H1 (cell line): Measurements from ENCODE around the gene TIE1. TPM values are rescaled to one million over a fixed set of nuclear protein-coding genes. Genes with fewer than 3 reads are reported as not detected.

Experiments
- BCL11A ChIP-seq, 2 experiments: IDR thresholded peaks; one replicate each; pipeline ENCODE4 v1.6.1; 2011; ENCODE audit warnings: low read depth in 2 of 2, low read length in 2 of 2, mild to moderate bottlenecking in 2 of 2
- CBX8 ChIP-seq: fragments of 300-800, 300-1000 bp; sonication (generic); IDR thresholded peaks from 2 replicates; pipeline ENCODE4 v1.7.1; 2016; ENCODE audit warnings: low read depth, low read length, borderline replicate concordance
- CHD1 ChIP-seq: IDR thresholded peaks from 2 replicates; pipeline ENCODE4 v1.6.1; 2012; ENCODE audit warnings: low read depth, low read length, improper control_type of control experiment
- CTBP2 ChIP-seq: IDR thresholded peaks from 2 replicates; pipeline ENCODE4 v1.7.0; 2011; ENCODE audit warnings: borderline replicate concordance, mild to moderate bottlenecking, moderate library complexity, mixed read lengths, low read length; ENCODE audit not compliant: insufficient read depth, insufficient read length
- EGR1 ChIP-seq: IDR thresholded peaks from 2 replicates; pipeline ENCODE4 v1.6.1; 2011; ENCODE audit warnings: low read depth, low read length, borderline replicate concordance
- EZH2 ChIP-seq: fragments of 200-600 bp; sonication (generic); IDR thresholded peaks from 2 replicates; pipeline ENCODE4 v1.7.1; 2012; ENCODE audit warnings: low read depth, mild to moderate bottlenecking, moderate library complexity, low read length, inconsistent platforms; ENCODE audit not compliant: severe bottlenecking
- FOSL1 ChIP-seq: IDR thresholded peaks from 2 replicates; pipeline ENCODE4 v1.6.1; 2011; ENCODE audit warnings: mild to moderate bottlenecking, low read depth, low read length, moderate library complexity; ENCODE audit not compliant: insufficient read depth
- HDAC6 ChIP-seq: IDR thresholded peaks from one replicate; pipeline ENCODE4 v1.7.1; 2012; ENCODE audit warnings: low read depth, mild to moderate bottlenecking, inconsistent platforms, low read length, moderate library complexity
- KDM1A ChIP-seq: fragments of 200-600, 300-600 bp; sonication (generic); IDR thresholded peaks from 2 replicates; pipeline ENCODE4 v1.7.1; 2016; ENCODE audit warnings: mild to moderate bottlenecking, low read length, borderline replicate concordance
- KDM4A ChIP-seq: IDR thresholded peaks from one replicate; pipeline ENCODE4 v1.7.1; 2012; ENCODE audit warnings: low read depth, mild to moderate bottlenecking, moderate library complexity, low read length, inconsistent platforms; ENCODE audit not compliant: severe bottlenecking
- NANOG ChIP-seq: IDR thresholded peaks from 2 replicates; pipeline ENCODE4 v1.6.1; 2011; ENCODE audit warnings: low read length, low read depth, mild to moderate bottlenecking, inconsistent platforms; ENCODE audit not compliant: insufficient read depth, poor library complexity, severe bottlenecking
- NRF1 ChIP-seq: IDR thresholded peaks from 2 replicates; pipeline ENCODE4 v1.6.1; 2011; ENCODE audit warnings: mild to moderate bottlenecking, low read depth, low read length, improper control_type of control experiment
- POLR2A ChIP-seq, 2 experiments: IDR thresholded peaks; 1 replicate in 1 of 2; 2 replicates in 1 of 2; pipeline ENCODE4 v1.6.1; 2011; ENCODE audit warnings: low read depth in 2 of 2, low read length in 2 of 2, mild to moderate bottlenecking in 2 of 2; ENCODE audit errors: control extremely low read depth in 1 of 2
- RNF2 ChIP-seq: fragments of 200-900, 300-1000 bp; sonication (generic); IDR thresholded peaks from 2 replicates; pipeline ENCODE4 v1.7.1; 2016; ENCODE audit warnings: borderline replicate concordance, low read depth, mild to moderate bottlenecking, antibody characterized with exemption, low read length; ENCODE audit not compliant: poor library complexity, severe bottlenecking; ENCODE audit errors: missing control alignments
- RXRA ChIP-seq: IDR thresholded peaks from 2 replicates; pipeline ENCODE4 v1.6.1; 2011; ENCODE audit warnings: low read depth, mild to moderate bottlenecking, low read length, moderate library complexity; ENCODE audit not compliant: insufficient read depth
- SIN3A ChIP-seq, 2 experiments: IDR thresholded peaks in 1 of 2; conservative IDR thresholded peaks in 1 of 2; 2 replicates each; pipeline ENCODE4 v1.6.1; 2011 to 2012; ENCODE audit warnings: low read length in 2 of 2, improper control_type of control experiment in 1 of 2, low read depth in 1 of 2, mild to moderate bottlenecking in 1 of 2
- SP4 ChIP-seq: IDR thresholded peaks from 2 replicates; pipeline ENCODE4 v1.6.1; 2012; ENCODE audit warnings: low read length, inconsistent platforms
- SRF ChIP-seq: IDR thresholded peaks from 2 replicates; pipeline ENCODE4 v1.6.1; 2011; ENCODE audit warnings: mild to moderate bottlenecking, low read depth, low read length, moderate library complexity
- TAF1 ChIP-seq: IDR thresholded peaks from 2 replicates; pipeline ENCODE4 v1.6.1; 2011; ENCODE audit warnings: mild to moderate bottlenecking, low read depth, low read length
- TAF7 ChIP-seq: optimal IDR thresholded peaks from 2 replicates; pipeline ENCODE3; 2011; ENCODE audit warnings: low read depth, mild to moderate bottlenecking, inconsistent platforms, low read length, moderate library complexity, borderline replicate concordance
- ZNF274 ChIP-seq: IDR thresholded peaks from 2 replicates; pipeline ENCODE4 v1.7.0; 2012; ENCODE audit warnings: low read length, borderline replicate concordance; ENCODE audit errors: extremely low read depth
- polyA plus RNA-seq, 7 experiments: library from polyadenylated mRNA; depleted of rRNA in 3 of 7; stranded (reverse) in 5 of 7; unstranded in 2 of 7; fragments of >200 nt in 5 of 7; fragments of 200-250 nt in 2 of 7; gene quantifications; 1 replicate in 5 of 7; 2 replicates in 1 of 7; 4 replicates in 1 of 7; pipeline versions ENCODE4 v1.2.1 to v1.2.3, GENCODE V29; 2011 to 2013; ENCODE audit warnings: missing spikeins in 2 of 7, mixed read lengths in 2 of 7
- total RNA-seq: library from RNA; stranded (reverse); fragmentation: NEBNext Ultra II Directional; extraction: Animal tissue kit (Norgen Biotek cat#: 25700); gene quantifications from 2 replicates; pipeline ENCODE4 v1.2.1, GENCODE V29; 2021
- TF ChIP-seq, protein P1 (sequence below): IDR thresholded peaks from 2 replicates; pipeline ENCODE4 v1.6.1; 2012; ENCODE audit warnings: inconsistent platforms
- TF ChIP-seq, protein P2 (sequence below): IDR thresholded peaks from 2 replicates; pipeline ENCODE4 v1.6.1; 2012; ENCODE audit warnings: inconsistent platforms

TIE1 gene
- total and polyA plus RNA-seq, 2 of the 8 experiments (the other 6 are each of a cell fraction or from before 2014, with no cell fraction given): 0.74 to 2.2 TPM

DNA sequence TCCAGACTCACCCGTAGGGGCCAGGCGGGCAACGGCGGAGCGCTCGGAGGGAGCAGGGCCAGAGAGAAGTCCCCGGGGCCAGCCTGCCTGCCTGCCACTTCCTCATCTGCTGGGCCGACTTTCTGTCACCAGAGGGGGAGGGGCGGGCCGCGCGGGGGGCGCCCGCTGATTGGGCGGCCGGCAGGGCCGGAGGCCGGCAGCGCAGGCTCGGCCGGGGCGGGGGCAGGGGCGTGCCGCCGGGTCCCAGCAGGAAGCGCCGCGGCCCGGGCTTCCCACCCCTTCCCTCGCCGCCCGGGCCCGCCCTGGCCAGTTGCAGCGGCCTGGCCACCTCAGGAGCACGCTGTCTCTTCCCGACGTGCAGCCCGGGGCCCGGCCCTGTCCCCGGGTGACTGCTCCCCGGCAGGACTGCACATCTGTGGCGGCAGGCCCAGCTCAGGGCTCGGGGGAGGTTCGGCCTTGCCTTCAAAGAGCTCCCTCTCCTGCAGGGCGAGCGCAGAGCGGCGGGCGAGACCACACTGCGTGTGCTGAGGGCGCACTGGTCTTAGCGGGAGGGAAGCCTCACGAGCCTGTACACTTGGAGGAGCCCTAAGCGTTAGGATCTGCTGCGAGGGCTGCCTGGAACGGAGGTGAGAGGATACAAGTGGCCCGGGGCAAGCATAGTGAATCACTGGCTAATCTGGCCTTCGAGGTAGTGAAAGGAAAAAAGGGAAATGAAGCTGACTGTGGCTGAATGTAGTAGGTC, 67.3 kb downstream of the TIE1 start, which contains the start of gene ELOVL1 (continued):
- TF ChIP-seq CBX8: no peak
- TF ChIP-seq NRF1: no peak
- no peak for TF ChIP-seq SRF
- no peak for TF ChIP-seq HDAC6
- TF ChIP-seq, protein P1, sequence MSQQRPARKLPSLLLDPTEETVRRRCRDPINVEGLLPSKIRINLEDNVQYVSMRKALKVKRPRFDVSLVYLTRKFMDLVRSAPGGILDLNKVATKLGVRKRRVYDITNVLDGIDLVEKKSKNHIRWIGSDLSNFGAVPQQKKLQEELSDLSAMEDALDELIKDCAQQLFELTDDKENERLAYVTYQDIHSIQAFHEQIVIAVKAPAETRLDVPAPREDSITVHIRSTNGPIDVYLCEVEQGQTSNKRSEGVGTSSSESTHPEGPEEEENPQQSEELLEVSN: peak; percentile 86
- TF ChIP-seq EZH2: no peak
- TF ChIP-seq SIN3A (conservative IDR thresholded peaks at IDR 0.05 in 1 of 2, IDR thresholded peaks at IDR 0.05 in 1 of 2; ENCODE audit: low read depth in 1 of 2, low read length in 2 of 2): peak; percentile 3 to 84; a peak in 2 of 4 replicates
- no peak for TF ChIP-seq RNF2
- TF ChIP-seq BCL11A (IDR thresholded peaks at IDR 0.05; ENCODE audit: low read depth in 2 of 2, low read length in 2 of 2): no peak
- TF ChIP-seq POLR2A (IDR thresholded peaks at IDR 0.05; ENCODE audit: control extremely low read depth in 1 of 2, low read depth in 2 of 2, low read length in 2 of 2): peak; percentile 14 to 72
- TF ChIP-seq NANOG: no peak
- TF ChIP-seq ZNF274: no peak
- no peak for TF ChIP-seq EGR1
- TF ChIP-seq FOSL1: no peak
- TF ChIP-seq KDM4A: peak; percentile 62
- peak; percentile 40 for TF ChIP-seq CTBP2
- no peak for TF ChIP-seq KDM1A
- no peak for TF ChIP-seq CHD1
- TF ChIP-seq TAF1: peak; percentile 76; the same call in 1 of the 2 replicates
- TF ChIP-seq TAF7: peak; percentile 51
- TF ChIP-seq, protein P2, sequence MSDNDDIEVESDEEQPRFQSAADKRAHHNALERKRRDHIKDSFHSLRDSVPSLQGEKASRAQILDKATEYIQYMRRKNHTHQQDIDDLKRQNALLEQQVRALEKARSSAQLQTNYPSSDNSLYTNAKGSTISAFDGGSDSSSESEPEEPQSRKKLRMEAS: peak; percentile 81
- no peak for TF ChIP-seq RXRA
- TF ChIP-seq SP4: no peak
